ENCODE data around the gene ZNF853.
A peak's percentile ranks its signal among the peaks of the same experiment; 100 is the strongest.
"Not testable (repeated sequence)": the region's sequence is repeated elsewhere in the genome, so short reads cannot be mapped to it uniquely, and the experiment has no call there.

ZNF853 gene

DNA sequence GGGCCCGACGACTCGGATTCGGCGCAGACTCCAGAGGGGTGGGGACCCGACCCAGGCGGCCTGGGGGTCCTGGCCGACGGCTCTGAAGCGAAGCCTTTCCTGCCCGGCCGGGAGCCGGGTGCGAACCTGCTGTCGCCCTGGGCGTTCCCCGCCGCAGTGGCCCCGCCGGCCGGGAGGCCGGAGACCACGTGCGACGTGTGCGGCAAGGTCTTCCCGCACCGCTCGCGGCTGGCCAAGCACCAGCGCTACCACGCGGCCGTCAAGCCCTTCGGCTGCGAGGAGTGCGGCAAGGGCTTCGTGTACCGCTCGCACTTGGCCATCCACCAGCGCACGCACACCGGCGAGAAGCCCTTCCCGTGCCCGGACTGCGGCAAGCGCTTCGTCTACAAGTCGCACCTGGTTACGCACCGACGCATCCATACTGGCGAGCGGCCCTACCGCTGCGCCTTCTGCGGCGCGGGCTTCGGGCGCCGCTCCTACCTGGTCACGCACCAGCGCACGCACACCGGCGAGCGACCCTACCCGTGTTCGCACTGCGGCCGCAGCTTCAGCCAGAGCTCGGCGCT, 37.1 kb downstream of the ZNF853 start:
- DNase-seq (ENCODE audit: low read depth, low spot score) = no peak

DNA sequence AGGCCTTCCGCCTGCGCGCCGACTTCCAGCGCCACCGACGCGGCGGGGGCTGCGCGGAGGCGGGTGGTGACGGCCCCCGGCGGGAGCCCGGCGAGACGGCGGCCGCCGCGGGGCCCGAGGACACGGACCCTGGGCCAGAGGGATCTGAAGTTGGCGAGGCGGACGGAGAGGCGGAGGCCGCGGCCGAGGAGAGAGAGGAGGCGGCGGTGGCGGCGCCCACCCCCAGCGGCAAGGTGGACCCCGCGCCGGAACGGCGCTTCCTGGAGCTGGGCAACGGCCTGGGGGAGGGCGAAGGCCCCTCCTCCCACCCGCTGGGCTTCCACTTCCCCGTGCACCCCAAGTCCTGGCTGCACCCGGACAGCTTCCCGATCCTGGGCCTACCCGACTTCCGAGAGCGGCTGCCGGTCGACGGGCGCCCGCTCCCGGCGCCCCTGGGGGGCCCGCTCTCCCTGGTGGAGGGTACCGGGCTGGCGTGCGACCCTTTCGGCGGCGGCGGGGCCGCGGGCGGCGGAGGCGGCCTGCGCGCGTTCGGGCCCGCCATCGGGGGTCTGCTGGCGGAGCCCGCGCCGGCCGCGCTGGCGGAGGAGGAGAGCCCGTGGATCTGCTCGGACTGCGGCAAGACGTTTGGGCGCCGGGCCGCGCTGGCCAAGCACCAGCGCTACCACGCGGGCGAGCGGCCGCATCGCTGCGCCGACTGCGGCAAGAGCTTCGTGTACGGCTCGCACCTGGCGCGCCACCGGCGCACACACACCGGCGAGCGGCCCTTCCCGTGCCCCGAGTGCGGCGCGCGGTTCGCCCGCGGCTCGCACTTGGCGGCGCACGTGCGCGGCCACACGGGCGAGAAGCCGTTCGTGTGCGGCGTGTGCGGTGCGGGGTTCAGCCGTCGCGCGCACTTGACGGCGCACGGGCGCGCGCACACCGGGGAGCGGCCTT, 37.9 kb downstream of the ZNF853 start:
- DNase-seq (ENCODE audit: low read depth, low spot score) = no peak

DNA sequence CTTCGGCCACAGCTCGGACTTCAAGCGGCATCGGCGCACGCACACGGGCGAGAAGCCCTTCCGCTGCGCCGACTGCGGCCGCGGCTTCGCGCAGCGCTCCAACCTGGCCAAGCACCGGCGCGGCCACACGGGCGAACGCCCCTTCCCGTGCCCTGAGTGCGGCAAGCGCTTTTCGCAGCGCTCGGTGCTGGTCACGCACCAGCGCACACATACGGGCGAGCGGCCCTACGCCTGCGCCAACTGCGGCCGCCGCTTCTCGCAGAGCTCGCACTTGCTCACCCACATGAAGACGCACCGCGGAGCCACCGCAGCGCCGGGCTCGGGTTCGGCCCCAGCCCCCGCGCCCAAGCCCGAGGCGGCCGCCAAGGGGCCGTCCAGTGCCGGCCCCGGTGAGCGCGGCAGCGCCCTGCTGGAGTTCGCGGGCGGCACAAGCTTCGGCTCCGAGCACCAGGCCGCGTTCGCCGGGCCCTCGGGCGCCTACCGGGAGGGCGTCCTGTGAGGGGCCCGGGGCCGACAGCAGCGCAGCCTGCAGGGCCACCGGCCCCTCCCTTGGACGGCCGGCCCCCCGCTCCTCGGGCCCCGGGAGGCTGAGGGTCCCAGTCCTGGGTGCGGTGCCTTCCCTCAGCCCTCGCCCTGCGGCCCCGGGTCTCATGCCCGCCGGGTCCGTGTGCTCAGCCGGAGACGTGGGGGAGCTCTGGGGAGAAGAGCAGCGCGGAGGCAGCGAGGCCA, 38.9 kb downstream of the ZNF853 start:
- DNase-seq (ENCODE audit: low read depth, low spot score) = peak; percentile 37

DNA sequence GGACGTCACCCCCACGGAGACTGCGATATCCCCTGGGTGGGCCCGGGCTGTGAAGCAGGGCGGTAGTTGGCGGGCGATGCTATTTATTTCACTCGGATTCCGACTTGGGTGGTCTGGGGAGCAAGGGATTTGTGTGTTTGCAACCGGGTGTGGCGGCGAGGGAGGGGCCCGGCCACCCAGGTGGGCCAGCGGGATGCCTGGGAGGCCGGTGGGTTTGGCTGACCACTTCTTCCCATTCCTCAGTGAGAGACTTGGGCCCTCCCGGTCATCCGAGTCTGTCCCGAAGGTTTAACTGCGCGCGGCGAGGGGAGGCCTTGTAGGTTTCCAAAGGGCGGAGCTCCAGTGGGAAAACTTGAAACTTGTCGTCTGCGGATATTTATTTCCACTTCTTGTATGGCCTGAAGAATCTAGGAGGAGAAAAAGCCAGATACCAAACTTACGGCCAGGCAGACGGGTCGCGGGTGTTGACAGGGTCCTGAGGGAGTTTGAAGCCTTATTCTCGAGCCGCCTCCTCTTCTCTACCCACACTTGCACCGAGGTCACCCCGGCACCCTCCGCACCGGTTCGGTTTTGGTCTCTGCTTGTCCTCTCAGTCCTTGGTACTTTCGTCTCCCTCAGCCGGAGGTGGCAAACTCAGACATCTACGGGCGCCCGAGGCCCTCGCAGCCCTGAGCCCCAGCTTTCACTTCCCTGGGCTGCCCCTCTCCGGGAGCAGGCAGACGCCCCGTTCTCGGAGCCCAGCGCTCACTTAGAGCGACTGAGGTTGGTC, 39.6 kb downstream of the ZNF853 start:
- no peak for DNase-seq (ENCODE audit: low read depth, low spot score)

DNA sequence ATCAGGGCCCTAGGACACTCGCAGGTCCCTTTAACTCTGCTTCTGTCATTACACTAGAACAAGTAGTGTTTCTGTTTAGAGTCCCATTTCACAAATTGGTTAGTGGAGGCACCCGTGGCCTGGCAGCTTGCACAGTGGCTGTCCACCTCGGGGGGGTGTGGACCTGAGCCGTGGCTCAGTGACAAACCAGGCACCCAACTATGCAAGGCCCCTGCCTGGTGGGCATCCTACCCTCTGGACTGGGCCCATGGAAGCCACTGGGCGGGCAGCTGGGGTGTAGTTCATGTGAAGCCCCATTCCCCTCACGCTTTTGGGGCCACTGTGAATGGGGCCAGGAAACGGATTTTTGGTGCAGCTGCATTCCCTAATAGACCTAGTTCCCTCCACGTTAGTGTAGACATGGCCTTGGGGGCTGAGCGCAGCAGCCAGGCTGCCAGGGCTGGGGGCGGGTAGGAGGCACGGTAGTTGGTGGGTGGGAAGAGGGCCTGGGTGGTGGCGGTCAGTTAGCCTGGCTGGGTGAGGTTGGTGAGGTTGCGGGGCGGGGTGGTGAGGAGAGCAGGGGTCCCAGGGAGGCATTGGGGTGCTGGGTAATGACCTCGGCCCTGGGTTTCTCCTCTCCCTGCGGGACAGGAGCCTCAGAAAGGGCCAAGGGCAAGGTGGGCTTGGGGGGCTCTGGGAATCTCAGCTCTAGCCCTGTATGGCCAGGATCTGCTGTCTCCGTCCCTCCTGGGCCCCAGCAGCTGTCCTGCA, 40.4 kb downstream of the ZNF853 start:
- no peak for DNase-seq (ENCODE audit: low read depth, low spot score)

DNA sequence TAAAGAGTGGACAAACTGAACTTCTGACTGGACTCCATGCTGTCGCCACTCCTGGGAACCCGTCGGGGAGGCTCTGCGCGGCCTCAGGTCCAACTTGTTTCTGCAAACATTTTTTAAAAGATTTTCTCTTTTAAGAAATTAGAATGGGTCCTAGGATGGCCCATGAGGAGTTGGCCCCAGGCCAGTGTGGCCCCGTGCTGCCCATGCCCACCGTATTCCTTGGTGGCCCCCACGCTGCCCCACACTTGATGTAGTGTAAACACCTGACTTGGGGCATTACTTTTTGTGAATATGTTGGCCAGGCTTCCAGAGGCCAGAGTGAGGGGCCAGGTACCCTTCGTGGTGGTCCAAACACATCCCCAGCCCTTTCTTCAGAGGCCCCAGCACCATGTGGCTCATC, 41.0 kb downstream of the ZNF853 start:
- DNase-seq (ENCODE audit: low read depth, low spot score) = no peak

DNA sequence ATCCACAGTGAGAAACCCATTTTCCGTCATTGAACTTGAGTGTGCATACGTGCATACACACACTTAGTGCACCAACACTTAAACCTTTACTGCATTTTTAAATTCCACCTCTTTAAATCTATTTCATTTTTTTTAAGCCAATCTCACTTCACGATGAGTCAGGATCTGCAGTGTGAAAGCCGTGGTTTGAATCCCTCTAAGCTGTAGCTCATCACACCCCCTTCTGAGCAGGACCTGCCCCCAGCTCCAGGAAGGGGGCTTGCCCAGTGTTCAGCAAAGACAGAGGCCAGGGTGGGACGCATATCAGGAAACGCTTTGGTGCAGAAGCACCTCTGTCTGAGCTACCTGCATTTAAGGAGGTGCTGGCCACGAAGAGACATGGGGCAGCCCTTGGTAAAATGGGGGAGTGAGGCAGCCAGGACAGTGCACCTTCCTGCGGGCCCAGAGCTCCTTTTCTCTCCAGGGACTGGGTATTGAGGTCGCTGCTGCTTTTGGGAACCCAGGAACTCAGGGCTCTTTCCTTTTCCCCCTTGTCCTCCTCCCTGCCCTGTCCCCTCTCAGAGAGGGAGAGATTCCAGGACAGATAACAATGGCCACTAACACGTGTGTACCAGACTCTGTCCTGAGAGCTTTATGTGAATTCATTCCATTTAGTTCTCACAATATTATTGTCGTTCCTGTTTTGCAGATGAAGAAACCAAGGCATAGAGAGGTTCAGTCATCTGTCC, 43.4 kb downstream of the ZNF853 start:
- DNase-seq (ENCODE audit: low read depth, low spot score) = no peak

DNA sequence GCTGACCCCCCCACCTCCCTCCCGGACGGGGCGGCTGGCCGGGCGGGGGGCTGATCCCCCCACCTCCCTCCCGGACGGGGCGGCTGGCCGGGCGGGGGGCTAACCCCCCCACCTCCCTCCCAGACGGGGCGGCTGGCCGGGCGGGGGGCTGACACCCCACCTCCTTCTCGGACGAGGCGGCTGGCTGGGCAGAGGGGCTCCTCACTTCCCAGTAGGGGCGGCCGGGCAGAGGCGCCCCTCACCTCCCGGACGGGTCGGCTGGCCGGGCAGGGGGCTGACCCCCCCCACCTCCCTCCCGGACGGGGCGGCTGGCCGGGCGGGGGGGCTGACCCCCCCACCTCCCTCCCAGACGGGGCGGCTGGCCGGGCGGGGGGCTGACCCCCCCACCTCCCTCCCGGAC, 55.4 kb downstream of the ZNF853 start:
- DNase-seq (ENCODE audit: low read depth, low spot score) = not testable (repeated sequence)

Measured in ELF-1 (cell line).